Brain microvascular endothelial cell (primary cell): Measurements from ENCODE around the gene HORMAD1.

Source experiments
- DNase-seq: peaks from one replicate; pipeline ENCODE4 v3.0.0-alpha.2; 2020
- H3K27ac ChIP-seq: fragments of 250-450 bp; sonication (Bioruptor Pico); 2 replicates; pipeline ENCODE4 v1.5.1; 2020; ENCODE audit warnings: mild to moderate bottlenecking, moderate library complexity
- H3K27me3 ChIP-seq: fragments of 250-450 bp; sonication (Bioruptor Pico); replicated peaks from 2 replicates; pipeline ENCODE4 v1.5.1; 2020; ENCODE audit warnings: mild to moderate bottlenecking
- H3K36me3 ChIP-seq: fragments of 250-450 bp; sonication (Bioruptor Pico); replicated peaks from 2 replicates; pipeline ENCODE4 v1.5.1; 2020; ENCODE audit warnings: mild to moderate bottlenecking
- H3K4me3 ChIP-seq: 2 replicates; pipeline ENCODE4 v1.5.1; 2011; ENCODE audit warnings: low read depth, mild to moderate bottlenecking, control low read depth, low read length, moderate library complexity
- CTCF ChIP-seq: IDR thresholded peaks from 2 replicates; pipeline ENCODE4 v1.5.1; 2011; ENCODE audit warnings: low read depth, mild to moderate bottlenecking, moderate library complexity, low read length, control low read depth, inconsistent platforms; ENCODE audit errors: missing control alignments
- in situ Hi-C: cut with HindIII; loops from 2 replicates; pipeline ENCODE4 v1.10.0; 2017; ENCODE audit warnings: low sequenced_read_pairs, low pct_ligation_motif_present

The HORMAD1 gene

DNA sequence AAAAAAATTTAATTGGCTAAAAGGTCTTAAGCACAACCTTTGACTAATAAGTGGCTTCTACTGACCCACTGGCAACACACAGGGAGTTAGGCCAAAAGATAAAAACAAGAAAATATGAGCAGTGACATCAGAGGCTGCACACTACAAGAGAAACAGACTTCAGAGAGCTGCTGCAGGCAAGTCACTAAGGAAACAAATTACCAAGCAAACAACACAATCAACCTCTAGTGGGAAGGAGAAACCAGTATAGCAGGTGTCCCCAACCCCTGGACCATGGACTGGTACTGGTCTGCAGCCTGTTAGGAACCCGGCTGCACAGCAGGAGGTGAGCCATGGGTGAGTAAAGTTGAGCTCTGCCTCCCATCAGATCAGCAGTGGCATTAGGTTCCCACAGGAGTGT lies 70.5 kb downstream of the HORMAD1 start:
- Histone ChIP-seq H3K4me3 (no peak overlapping the region), H3K36me3 (peaks cover 12% of the 10 kb centered on the region), H3K27ac (no peak overlapping the region), H3K27me3 (no peaks in the 10 kb centered on the region)
- peak; percentile 23 for DNase-seq
- in situ Hi-C loops = no loop called here
- no peak for TF ChIP-seq CTCF

DNA sequence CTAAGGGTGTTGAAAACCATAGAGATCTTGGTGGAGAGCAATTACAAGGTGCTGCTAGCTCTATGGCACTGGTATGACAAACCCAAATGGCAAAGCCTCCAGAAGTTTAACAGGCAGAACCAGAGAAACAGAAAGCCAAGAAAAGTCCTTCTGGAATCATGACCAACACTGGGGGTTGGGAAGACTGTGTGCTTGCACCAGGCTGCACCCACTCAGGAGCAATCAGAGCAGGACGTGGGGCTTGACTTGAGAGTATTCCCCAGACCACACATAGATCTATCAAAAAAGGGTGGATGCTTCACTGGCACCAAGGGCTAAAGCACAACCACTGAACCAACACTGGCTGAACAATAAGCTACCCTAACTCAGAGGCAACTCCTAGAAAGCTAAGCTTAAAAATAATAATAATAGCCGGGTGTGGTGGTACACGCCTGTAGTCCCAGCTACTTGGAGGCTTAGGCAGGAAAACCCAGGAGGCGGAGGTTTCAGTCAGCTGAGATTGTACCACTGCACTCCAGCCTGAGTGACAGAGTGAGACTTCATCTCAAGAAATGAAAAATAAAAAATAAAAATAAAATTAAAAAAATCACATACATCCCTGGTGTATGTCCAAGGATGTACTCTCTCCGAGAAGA lies 71.1 kb downstream of the HORMAD1 start:
- in situ Hi-C loops = loop anchor here (25.0 kb wide), 1 partner anchor 163 kb away; the partner anchor contains the start of gene CTSK
- no peak overlapping the region for H3K4me3 ChIP-seq
- no peak for DNase-seq
- no peak overlapping the region for H3K27ac ChIP-seq
- no peaks in the 10 kb centered on the region for H3K27me3 ChIP-seq
- no peak for TF ChIP-seq CTCF
- peaks cover 12% of the 10 kb centered on the region for H3K36me3 ChIP-seq
